Glutamatergic neuron (in vitro differentiated cells): Measurements from ENCODE around the gene AGTR1. TPM values are rescaled to one million over a fixed set of nuclear protein-coding genes. Genes with fewer than 3 reads are reported as not detected.

ENCODE experiments used
- DNase-seq: peaks from one replicate; pipeline ENCODE4 v3.0.0; 2022
- H3K27ac Mint-ChIP-seq: one replicate; pipeline ENCODE4 v1.8.0; 2020; ENCODE audit warnings: mild to moderate bottlenecking, mixed read lengths, inconsistent platforms; ENCODE audit not compliant: unreplicated experiment
- H3K27me3 Mint-ChIP-seq: one replicate; pipeline ENCODE4 v1.8.0; 2020; ENCODE audit warnings: mild to moderate bottlenecking, moderate library complexity, mixed read lengths, inconsistent platforms; ENCODE audit not compliant: unreplicated experiment
- H3K36me3 Mint-ChIP-seq: one replicate; pipeline ENCODE4 v1.8.0; 2020; ENCODE audit warnings: mild to moderate bottlenecking, mixed read lengths, inconsistent platforms; ENCODE audit not compliant: unreplicated experiment
- H3K4me1 Mint-ChIP-seq: one replicate; pipeline ENCODE4 v1.8.0; 2020; ENCODE audit warnings: mild to moderate bottlenecking, low read depth, mixed read lengths, inconsistent platforms; ENCODE audit not compliant: unreplicated experiment
- H3K4me3 Mint-ChIP-seq: one replicate; pipeline ENCODE4 v1.8.0; 2020; ENCODE audit warnings: mild to moderate bottlenecking, mixed read lengths, inconsistent platforms; ENCODE audit not compliant: unreplicated experiment
- H3K9me3 Mint-ChIP-seq: one replicate; pipeline ENCODE4 v1.8.0; 2020; ENCODE audit warnings: mild to moderate bottlenecking, moderate library complexity, mixed read lengths, inconsistent platforms; ENCODE audit not compliant: unreplicated experiment
- total RNA-seq: library from RNA; stranded (reverse); fragmentation: NEBNext Ultra II Directional; extraction: Animal tissue kit (Norgen Biotek cat#: 25700); gene quantifications from one replicate; pipeline ENCODE4 v1.2.1, GENCODE V29; 2021; ENCODE audit not compliant: unreplicated experiment
- TF ChIP-seq, protein P1 (sequence below): fragments of 200-600 bp; sonication (generic); IDR thresholded peaks from one replicate; pipeline ENCODE4 v1.5.0; 2021; ENCODE audit not compliant: partially characterized antibody, unreplicated experiment

The AGTR1 gene
- total RNA-seq, 1 donor from 2014 or later = not detected

DNA sequence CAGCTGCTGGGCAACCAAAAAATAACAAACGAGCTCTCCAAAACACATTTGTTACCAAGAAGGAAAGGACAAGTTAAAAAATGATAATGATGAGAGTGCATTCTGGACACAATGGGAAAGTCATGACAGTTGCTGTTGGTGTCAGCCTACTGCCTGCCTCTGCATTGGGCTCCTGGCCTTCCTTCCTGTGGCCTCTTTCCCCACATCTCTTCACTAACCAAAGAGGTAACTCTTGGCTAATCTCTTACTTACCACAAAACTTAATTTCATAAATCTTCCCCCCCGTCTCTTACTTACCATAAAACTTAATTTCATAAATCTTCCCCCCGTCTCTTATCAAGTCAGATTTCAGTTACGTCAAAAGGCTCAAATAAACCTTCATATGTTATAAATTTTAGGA lies 58.6 kb downstream of the AGTR1 start:
- Mint-ChIP-seq H3K27me3 (no peaks in the 10 kb centered on the region), H3K4me3 (no peak overlapping the region), H3K4me1 (peaks cover 1% of the 10 kb centered on the region), H3K9me3 (no peaks in the 10 kb centered on the region), H3K27ac (no peak overlapping the region), H3K36me3 (no peaks in the 10 kb centered on the region)
- TF ChIP-seq, protein P1, sequence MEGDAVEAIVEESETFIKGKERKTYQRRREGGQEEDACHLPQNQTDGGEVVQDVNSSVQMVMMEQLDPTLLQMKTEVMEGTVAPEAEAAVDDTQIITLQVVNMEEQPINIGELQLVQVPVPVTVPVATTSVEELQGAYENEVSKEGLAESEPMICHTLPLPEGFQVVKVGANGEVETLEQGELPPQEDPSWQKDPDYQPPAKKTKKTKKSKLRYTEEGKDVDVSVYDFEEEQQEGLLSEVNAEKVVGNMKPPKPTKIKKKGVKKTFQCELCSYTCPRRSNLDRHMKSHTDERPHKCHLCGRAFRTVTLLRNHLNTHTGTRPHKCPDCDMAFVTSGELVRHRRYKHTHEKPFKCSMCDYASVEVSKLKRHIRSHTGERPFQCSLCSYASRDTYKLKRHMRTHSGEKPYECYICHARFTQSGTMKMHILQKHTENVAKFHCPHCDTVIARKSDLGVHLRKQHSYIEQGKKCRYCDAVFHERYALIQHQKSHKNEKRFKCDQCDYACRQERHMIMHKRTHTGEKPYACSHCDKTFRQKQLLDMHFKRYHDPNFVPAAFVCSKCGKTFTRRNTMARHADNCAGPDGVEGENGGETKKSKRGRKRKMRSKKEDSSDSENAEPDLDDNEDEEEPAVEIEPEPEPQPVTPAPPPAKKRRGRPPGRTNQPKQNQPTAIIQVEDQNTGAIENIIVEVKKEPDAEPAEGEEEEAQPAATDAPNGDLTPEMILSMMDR = no peak
- DNase-seq = no peak

DNA sequence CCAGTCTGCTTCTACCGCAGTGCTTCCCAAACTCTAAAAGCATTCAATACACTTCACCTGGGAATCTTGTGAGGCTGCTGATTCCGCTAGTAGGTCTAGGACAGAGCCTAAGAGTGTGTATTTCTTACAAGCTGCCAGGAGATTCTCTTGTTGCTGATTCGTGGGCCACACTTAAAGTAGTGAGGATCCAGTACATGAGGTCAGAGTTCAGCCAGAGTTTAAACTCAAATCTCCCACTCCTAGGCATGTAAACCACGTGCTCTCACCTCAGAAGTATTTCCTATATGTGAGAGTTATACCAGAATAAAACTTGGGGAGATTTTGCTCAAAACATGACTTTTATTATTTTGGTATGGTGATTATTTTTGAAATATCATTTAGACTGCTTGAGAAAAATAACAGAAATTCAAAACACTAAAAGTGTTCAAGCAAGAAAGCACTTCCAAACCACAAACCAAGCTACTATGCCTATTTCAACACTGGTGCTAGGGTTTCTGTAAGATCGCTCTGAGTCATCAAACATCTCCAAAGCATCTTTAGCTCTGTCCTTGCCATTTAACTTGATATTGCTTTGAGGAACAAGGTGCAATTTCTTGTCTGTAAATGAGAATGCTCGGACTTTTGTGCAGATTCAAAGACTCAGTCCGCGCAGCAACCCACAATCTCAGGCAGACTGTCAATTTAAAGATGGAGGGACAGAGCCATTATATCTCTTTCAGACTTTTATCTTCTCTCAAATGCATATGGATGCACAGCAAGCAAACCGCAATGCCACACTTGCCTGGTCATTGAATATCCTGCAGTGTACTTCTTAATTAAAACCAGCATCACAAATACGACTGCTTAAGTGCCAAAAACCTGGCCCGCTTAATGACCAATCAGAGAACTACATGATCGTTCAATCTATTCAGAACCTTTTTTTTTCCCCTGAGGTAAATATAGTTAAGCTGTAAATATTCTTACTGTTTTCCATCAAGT lies 59.8 kb downstream of the AGTR1 start:
- no peaks in the 10 kb centered on the region for H3K27me3 Mint-ChIP-seq

DNA sequence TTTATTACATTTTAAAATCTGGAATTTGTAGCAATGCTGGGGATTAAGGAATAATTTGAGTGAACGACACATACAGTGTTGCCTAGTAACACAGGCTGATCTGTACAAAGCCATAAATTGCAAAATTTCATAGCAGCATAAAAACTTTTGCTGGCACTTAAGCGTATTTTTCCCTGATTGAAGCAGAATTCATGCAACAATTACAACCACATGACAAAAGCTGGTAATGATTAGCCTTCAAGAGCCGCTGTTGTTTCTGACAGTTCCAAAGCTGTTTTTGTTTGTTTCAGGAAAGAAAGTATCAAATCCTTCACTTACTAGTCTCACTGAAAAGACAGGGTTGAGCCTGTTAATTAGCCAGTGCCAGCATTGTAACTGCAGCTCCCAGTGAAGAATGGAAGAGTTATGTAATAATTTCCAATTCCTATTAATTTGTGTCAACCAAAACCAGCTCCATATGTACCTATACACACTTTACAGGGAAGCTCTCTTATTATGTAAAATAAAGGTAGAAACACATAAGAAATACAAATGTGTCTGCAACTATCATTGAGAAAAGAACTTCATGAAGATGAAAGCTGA lies 60.7 kb downstream of the AGTR1 start:
- no peak for DNase-seq

More for the DNA sequence above, 59.8 kb downstream of the AGTR1 start:
- DNase-seq = no peak
- Mint-ChIP-seq H3K4me3 (no peak overlapping the region), H3K4me1 (peaks cover 1% of the 10 kb centered on the region), H3K36me3 (no peaks in the 10 kb centered on the region), H3K9me3 (no peaks in the 10 kb centered on the region), H3K27ac (no peak overlapping the region)
- TF ChIP-seq, protein P1 = no peak

DNA sequence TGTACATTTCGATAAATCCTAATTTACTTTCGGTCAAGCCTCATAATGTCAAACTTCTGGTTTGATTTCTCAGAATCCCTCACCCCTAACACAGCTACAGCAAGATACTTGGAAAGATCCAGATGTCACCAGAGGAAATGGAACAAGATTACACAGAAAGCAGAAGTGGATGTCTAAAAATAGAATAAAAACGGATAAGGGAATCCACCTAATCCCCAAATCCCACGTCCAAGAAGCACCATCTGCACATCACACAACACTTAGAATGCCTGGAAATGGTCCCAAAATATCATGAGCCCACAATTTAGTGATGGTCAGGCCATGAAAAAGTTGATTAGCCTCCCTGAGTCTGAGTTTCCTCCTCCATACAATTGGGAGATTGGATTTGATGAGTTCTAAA lies 61.7 kb downstream of the AGTR1 start:
- Mint-ChIP-seq H3K36me3 (no peaks in the 10 kb centered on the region), H3K27ac (no peak overlapping the region), H3K27me3 (no peaks in the 10 kb centered on the region), H3K4me3 (no peak overlapping the region), H3K9me3 (no peaks in the 10 kb centered on the region), H3K4me1 (peaks cover 1% of the 10 kb centered on the region)
- no peak for DNase-seq
- TF ChIP-seq, protein P1 = no peak

More for the DNA sequence above, 60.7 kb downstream of the AGTR1 start:
- H3K27me3 Mint-ChIP-seq = no peaks in the 10 kb centered on the region
- TF ChIP-seq, protein P1 = no peak
- no peaks in the 10 kb centered on the region for H3K36me3 Mint-ChIP-seq
- H3K4me3 Mint-ChIP-seq = no peak overlapping the region
- no peak overlapping the region for H3K27ac Mint-ChIP-seq
- peaks cover 1% of the 10 kb centered on the region for H3K4me1 Mint-ChIP-seq
- H3K9me3 Mint-ChIP-seq = no peaks in the 10 kb centered on the region
